NCI-H1694 (cell line): ENCODE results near the gene DIP2C.

ENCODE experiments used
- DNase-seq: peaks from one replicate; lab custom pipeline; 2025; lab: John Stamatoyannopoulos, UW

Gene DIP2C

GRCh38 chr10:568848-569247, 120.6 kb downstream of the DIP2C start:
- DNase-seq = no peak

DNA sequence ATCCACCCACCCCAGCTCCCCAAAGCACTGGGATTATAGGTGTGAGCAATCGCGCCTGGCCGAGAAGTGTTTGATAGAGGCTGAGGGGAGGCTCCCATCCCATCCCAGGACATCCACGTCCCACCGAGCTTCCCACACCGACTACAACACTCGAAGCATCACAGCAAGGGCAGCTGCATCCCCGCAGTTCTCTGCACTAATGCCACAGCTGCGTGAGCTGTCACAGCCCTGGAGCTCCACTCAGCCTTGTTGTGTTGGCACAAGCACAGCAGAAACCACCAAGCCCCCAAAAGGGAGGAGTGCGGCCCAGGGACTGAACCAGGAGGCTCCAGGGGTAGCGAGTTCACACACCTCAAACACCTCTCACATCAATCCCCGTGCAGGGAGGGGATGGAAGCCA, 121.6 kb downstream of the DIP2C start:
- no peak for DNase-seq

DNA sequence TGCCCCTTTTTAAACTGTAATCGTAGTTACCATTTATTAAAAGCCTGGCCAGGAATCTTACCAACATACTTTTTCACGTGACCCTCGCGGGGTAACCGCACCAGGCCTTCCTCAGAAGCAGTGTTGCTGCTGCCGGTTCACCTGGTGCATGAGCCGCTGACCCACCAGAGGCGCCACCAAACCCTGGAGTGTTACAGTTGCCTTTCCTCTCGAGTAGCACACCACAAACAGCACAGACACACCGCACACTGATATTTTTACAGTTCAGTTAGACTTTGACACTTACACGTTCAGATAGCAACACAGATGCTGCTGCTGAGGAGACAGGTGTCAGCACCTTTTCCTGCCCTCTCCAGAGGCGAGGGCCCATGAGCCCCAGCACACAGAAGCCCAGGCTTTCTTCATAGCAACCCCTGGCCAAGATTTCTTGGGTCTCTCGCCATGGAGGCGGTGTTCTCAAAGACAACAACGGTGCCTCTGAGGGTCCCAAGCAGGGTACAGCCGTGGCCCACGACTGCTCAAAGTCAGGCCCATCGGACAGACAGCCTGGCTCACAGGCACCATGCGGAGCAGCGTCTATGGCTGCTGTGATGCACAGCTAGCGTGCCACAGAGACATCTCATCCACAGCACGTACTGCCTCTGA, 123.1 kb downstream of the DIP2C start:
- DNase-seq = no peak

- DNase-seq = no peak
Measured at GRCh38 chr10:565676-566075, 123.8 kb downstream of the DIP2C start.

GRCh38 chr10:565146-565545, 124.3 kb downstream of the DIP2C start:
- DNase-seq = no peak

DNA sequence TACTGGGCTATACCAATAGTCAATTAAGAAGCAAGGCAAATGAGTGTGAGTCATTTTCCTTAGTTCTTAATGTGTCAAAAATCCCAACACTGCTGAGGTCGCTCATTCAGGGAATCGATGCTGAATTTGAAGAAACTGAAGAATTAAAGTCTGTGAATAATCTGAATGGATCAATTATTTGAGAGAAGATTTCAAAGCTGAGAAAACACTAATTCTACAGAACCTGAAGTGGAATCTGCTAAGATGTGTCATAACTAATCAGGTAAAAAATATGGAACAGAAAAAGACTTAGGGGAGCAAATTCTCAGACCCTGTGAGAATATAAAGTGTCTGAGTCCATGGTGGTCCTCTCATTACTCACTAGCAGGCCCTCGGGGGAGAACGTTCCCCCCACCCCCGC, 125.6 kb downstream of the DIP2C start:
- no peak for DNase-seq

- DNase-seq = no peak
Measured at GRCh38 chr10:562142-562541, 127.3 kb downstream of the DIP2C start.

DNA sequence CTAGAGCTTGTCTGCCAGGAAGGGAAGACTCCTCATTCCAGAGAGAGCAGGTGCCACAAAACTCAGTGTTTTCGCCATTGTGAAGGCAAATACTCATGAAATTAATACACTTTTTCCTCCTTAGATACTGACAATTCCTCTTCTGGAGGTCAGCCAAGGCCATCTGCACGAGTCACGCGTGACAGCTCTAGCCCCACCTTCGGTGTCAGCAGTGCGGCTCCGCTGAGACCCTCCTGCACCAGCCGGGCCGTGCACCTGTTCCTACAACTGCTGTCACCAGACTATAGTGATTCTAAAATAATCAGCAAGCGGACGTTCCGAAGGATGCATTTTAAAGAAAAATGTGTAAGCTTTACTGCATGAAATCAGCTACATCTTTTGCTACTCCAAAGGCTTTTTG, 127.7 kb downstream of the DIP2C start:
- peak; percentile 49 for DNase-seq

- no peak for DNase-seq
Measured at GRCh38 chr10:560314-560992, 129.0 kb downstream of the DIP2C start.

GRCh38 chr10:559767-560047, 129.8 kb downstream of the DIP2C start:
- DNase-seq = no peak

DNA sequence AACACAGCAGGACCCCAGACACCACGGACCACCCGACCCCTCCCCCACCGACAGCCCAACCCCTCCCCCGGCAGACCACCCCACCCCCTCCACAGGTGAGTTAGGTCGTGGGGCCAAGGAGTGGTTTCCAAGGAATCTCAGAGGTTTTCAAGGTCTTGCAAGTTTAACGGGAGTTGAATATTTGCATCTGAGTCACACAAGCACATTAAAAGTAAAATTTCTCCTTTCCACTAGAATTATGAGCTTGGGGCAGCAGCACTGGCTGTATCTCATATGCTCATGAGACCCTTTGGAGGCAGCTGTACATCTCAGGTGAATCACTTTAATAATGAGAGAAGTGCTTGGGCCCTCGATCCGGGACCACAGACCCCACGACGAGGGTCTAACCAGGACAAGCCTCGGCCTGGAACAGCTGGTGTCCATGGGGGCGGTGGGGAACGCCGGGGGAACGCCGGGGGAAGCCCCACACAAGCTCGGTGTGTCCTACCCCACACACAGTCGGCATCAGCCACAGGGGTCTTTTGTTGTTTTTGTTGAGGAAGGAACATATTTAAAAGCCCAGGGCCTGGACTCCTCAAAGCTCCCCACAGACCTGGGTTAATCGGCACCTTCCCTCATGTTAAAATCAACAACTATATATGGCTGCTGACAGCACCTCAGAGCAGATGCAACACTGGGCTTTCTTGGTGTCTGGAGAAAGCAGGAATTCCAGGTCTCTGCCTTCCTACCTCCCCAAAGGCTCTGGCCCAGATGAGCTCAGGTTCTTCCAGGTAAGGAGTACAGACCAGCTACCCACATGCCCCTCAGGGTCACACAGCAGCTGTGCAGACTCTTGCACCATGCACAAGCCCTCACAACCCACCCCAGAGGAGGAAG, 130.3 kb downstream of the DIP2C start:
- DNase-seq = no peak

GRCh38 chr10:558364-558763, 131.1 kb downstream of the DIP2C start:
- DNase-seq = no peak

GRCh38 chr10:557792-558328, 131.6 kb downstream of the DIP2C start:
- no peak for DNase-seq

DNA sequence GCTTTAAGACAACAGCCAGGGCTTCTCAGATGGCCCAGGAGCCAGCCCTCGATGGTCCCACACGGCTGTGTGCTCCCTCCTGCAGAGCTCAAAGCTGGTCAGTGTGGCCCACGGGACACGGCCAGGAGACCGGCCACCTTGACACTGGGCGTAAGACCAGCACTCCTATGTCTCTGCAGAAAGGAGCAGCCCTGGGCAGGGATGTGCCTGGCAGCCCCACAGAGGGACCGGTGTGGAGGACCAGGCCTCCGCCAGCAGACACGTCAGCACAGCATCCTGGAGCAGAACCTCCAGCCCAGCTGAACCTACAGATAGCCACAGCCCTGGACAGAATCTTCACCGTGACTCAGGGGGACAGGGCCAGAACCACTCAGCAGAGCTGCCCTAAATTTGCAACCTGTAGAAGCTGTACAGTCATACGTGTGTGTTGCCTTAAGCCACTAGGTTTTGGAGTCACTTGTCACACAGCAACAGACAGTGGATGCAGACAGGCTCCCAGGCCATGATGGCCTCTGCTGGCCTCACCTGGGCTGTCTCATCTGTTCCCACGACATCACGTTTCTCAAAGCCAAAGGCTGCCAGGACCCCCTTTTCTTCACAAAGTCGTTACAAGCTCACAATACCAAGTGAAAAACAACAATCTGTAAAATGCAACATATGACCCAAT, 132.4 kb downstream of the DIP2C start:
- no peak for DNase-seq

- no peak for DNase-seq
Measured at GRCh38 chr10:555682-556350, 133.7 kb downstream of the DIP2C start.

GRCh38 chr10:555281-555680, 134.2 kb downstream of the DIP2C start:
- DNase-seq = no peak

DNA sequence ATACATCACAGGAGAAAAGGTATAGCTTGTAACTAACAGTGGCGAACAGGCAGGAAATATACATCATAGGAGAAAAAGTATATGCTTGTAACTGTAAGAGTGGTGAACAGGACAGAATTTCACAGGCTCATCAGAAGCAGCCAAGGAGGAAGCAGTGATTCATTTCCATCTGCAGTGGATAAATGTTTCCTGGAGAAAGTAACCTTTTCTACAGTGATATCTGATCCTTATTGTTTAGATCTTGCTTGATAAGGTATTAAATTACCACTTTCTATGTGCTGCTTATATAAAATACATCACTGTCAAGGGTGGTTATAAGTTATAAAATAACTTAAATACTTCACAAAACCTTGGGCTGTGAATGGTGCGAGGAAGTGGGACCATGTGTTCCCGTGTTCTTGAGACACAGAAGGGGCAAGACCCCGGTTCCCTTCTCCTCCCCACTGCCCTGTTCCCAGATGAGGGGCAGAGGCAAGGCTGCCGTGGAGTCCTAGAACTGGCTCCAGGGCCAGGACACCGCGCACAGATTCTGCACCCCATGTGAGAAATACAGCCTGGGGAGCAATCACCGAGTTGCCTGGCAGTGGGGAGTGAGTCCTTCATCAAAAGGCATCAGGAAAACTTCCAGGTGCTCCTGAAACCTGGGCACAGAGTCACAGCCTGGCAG, 135.2 kb downstream of the DIP2C start:
- no peak for DNase-seq

- DNase-seq = no peak
Measured at GRCh38 chr10:553233-553632, 136.2 kb downstream of the DIP2C start.

GRCh38 chr10:552679-553078, 136.8 kb downstream of the DIP2C start:
- DNase-seq = no peak

GRCh38 chr10:551373-552252, 137.9 kb downstream of the DIP2C start:
- DNase-seq = no peak
